ENCODE results near the gene ZNF417. TPM values are rescaled to one million over a fixed set of nuclear protein-coding genes. Genes with fewer than 3 reads are reported as not detected.

Gene ZNF417
- total and polyA plus RNA-seq, 2 of the 8 experiments (the other 6 are each of a cell fraction or from before 2014, with no cell fraction given) = 5.4 to 19.2 TPM

DNA sequence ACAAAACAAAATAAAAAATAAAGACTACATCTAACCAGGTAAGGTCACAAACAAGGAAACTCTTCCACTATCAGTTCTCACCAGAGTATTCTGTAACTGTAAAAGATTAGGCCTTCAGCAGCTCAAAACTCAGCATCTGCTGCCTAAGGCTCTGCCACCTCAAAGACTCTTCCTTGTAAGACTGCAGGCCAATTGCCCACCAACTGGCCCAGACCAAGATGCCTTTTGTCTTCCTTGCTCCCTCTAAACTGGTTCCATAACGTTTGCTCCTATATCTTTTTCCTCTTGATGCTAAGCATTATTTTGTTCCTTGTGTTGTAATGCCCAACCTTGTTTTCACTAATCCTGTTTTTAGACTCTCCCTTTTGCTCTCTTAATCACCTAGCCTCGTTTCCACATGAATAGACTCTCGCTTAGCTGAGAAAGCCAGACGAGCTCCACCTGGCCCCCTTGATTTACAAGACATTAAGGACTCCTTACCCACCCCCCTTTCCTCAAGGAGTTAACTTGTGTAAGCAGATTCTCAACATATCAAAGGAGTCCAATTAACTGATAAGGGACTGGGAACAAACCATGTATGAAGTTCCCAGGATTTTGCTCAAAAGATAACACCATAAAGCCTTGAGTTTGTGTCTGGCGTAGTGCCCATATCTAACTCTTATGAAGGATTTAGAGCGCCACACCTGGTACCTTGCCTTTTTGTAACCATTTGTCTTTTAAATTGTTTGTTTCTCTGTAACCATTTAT, 29.0 kb downstream of the ZNF417 start (continued):
- TF ChIP-seq MAFK (IDR thresholded peaks at IDR 0.05; ENCODE audit: low read depth, low read length) = no peak
